CD4-positive, alpha-beta T cell treated with Interleukin-4 for 4 hours (primary cell): ENCODE measurements around the gene ISL2.
"Not testable (repeated sequence)": the region's sequence is repeated elsewhere in the genome, so short reads cannot be mapped to it uniquely, and the experiment has no call there.

ENCODE experiments used
- DNase-seq: peaks from one replicate; pipeline ENCODE4 v3.0.0-alpha.2; 2020

ISL2 gene

GRCh38 chr15:76336254-76337058, at the start of gene ISL2:
Gene ISL2, plus strand, starts transcription at chr15:76336773. Its CDS starts 111 bp downstream, at chr15:76336884.
- peak; percentile 60 for DNase-seq

DNA sequence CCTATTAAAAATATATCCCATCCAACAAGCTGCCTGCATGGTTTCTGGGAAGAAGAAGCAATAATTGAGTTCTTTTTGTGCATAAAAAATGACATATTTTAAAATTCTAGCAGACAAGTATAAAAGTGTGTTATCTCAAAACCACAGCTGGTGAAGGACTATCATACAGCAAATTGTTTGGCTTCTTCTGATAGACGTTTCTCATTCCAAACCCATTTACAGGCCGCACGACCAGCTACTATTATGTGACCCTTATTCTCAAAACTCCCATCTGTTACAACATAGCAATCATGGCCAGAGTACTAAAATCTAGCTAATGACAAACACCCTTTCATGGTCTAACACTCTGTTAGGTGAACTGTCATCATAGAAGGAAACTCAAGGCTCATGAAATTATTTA, 47.0 kb upstream of the ISL2 start:
- no peak for DNase-seq

- no peak for DNase-seq
Measured at GRCh38 chr15:76293361-76293760, 43.2 kb upstream of the ISL2 start.

DNA sequence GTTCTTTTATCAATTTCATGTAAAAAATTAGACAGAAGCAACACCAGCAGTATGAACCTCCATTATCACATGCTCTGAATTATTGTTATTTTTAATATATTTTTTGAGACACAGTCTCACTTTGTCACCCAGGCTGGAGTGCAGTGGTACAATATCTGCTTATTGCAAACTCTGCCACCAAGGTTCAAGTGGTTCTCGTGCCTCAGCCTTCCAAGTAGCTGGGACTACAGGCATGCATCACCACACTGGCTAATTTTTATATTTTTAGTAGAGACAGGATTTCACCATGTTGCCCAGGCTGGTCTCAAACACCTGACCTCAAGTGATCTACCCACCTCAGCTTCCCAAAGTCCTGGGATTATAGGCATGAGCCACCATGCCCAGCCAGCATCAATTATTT, 42.1 kb upstream of the ISL2 start:
- not testable (repeated sequence) for DNase-seq

DNA sequence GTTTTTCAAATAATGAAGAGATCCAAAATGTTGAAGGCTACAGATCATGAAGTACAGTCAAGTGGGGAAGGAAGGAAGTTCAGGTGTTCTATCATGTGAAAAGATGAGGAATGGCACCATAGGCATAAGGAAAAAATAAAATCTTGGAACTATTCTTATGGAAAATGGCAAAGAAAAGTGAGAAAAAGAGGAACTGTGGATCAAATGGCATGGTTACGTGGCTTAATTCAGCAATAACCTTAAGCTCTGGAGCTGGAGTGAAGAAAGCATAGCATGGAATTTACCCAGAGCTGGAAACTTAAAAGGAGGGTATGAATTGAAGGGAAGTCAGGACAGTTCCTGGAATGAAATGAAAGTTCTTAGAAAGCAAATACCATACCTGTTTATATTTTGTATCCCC, 39.7 kb upstream of the ISL2 start:
- DNase-seq = no peak

- not testable (repeated sequence) for DNase-seq
Measured at GRCh38 chr15:76297951-76298350, 38.6 kb upstream of the ISL2 start.

DNA sequence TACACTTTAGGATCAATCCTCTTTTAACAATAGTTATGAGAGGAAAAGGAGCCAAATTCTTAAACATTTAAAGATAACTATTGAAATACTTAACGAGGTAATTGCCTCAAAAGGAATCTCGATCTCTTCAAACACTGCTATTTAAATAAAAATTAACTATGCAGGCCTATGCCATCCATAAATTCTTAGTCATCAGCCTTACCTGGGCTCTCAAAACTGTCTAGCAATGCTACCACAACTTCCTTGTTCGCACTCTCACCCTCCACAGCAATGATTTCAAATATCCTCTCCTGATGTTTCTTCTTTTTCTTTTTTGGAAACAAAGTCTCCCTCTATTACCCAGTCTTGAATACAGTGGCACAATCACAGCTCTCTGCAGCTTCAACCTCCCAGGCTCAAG, 37.6 kb upstream of the ISL2 start:
- DNase-seq = no peak

DNA sequence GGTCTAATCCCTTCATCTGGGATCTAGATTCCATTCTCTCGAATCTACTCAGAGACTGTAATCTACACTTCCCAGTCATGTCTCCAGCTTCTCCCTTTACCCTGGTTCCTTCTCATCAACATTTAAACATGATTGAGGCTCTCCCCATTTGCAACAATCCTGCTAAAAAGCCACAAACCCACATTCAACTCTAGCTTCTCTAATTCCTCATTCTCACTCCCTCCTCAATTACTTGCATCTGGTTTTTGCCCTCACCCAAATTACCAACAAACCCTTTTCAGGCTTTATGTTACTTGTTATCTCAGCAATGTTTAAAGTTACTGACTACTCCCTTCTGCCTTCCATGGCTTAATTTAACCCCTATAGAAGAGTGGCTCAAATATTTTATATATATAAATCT, 36.8 kb upstream of the ISL2 start:
- DNase-seq = no peak

GRCh38 chr15:76303909-76304308, 32.7 kb upstream of the ISL2 start:
- no peak for DNase-seq

- DNase-seq = no peak
Measured at GRCh38 chr15:76309601-76310330, 26.8 kb upstream of the ISL2 start.

- DNase-seq = no peak
Measured at GRCh38 chr15:76310475-76311099, 26.0 kb upstream of the ISL2 start.

- DNase-seq = peak; percentile 90
Measured at GRCh38 chr15:76311100-76311953, 25.2 kb upstream of the ISL2 start, which contains the start of gene ETFA. Gene ETFA, minus strand, starts transcription at chr15:76311469. Its CDS starts 81 bp downstream, at chr15:76311388.

DNA sequence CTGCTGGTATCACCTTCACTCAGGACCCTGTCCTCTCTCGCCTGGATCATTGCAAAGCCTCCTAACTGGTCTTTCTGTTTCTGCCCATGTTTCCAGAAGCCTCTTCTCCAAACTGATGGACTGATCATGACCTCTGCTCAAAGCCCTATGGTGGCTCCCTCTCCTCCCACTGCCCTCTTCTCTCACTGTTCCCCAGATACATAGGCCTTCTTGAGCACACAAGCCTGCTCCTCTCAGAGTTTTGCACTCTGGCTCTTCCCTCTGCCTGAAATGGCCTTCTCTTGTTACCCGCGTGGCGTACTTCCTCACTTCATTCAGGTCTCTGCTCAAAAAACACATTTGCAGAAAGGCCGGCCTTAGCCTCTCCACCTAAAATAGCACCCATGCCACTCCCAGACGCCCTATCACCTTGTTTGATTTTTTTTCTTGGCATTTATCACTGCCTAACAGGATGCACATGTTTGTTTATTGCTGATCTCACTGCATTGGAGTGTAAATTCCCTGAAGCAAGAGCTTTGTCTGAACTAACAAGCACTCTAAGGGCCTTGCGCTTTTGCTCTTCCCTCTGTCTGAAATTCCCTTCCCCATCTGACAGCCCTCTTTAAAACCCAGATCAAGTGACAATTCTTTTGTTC, 23.9 kb upstream of the ISL2 start:
- no peak for DNase-seq

DNA sequence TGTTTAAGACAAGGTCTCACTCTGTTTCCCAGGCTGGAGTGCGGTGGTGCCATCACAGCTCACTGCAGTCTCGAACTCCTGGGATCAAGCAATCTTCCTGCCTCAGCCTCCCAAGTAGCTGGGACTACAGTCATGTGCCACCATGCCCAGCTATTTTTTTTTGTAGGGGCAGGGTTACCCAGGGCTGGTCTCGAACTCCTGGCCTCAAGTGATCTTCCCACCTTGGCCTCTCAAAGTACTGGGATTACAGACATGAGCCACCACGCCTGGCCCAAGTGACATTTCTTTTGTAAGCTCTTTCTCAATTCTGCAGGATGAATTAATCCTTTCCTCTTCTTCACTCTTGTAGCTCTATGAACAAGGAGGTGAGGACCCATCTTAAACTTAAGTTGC, 23.4 kb upstream of the ISL2 start:
- not testable (repeated sequence) for DNase-seq

DNA sequence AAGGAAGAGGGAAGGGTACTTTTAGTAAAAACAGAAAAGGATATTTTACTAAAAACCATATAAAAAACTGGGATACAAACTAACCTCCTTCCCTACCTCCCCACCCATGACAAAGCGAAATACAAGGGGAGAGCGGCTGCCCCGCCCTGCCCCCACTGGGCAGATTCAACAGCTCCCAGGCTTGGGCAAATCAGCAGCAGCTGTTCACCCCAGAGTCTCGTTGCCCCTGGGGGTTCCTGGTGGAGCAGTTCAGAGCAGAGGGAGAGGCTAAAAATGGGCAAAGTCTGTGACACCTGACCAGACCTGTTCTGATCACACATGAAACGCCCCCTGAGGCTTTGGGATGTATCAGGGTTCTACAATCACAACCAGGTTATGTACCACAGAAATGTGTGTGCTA, 22.8 kb upstream of the ISL2 start:
- no peak for DNase-seq

GRCh38 chr15:76320012-76320411, 16.6 kb upstream of the ISL2 start:
- DNase-seq = no peak

- no peak for DNase-seq
Measured at GRCh38 chr15:76321171-76321570, 15.4 kb upstream of the ISL2 start.

DNA sequence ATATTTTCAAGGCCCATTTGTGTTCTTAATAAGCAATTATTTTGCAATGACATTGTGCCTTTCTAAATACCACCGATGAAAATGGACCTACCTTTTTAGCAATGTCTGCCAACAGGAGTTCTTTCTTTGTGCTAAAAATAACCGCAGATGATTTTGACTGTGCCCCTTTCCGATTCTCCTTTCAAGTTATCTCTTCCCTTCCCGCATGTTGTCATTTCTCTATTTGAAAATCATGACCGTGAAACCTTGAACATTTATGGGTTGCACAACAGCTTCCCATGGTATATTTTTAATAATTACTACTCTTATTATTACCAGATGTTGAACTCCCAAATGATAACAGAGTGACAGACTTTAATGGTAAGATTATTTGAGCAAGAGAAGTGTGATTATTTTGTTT, 15.0 kb upstream of the ISL2 start:
- no peak for DNase-seq

DNA sequence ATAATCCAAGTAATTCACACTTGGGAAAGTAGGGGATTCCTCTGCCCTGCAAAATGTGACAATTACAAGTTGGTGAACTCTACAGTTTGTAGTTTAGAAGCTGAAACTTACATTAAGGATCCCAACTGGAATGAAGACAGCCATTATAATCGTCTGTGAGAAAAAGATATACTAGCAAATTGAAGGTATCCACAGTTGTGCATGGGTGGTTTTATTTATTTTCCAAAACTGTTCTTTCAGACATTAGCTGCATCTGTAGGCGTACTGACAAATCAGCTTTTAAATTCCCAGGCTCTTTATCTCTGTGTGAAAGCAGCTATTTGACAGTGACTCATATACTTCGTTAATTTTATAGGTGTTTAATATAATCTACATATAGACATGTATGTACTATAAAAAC, 12.5 kb upstream of the ISL2 start:
- no peak for DNase-seq

- no peak for DNase-seq
Measured at GRCh38 chr15:76325704-76326103, 10.9 kb upstream of the ISL2 start.

DNA sequence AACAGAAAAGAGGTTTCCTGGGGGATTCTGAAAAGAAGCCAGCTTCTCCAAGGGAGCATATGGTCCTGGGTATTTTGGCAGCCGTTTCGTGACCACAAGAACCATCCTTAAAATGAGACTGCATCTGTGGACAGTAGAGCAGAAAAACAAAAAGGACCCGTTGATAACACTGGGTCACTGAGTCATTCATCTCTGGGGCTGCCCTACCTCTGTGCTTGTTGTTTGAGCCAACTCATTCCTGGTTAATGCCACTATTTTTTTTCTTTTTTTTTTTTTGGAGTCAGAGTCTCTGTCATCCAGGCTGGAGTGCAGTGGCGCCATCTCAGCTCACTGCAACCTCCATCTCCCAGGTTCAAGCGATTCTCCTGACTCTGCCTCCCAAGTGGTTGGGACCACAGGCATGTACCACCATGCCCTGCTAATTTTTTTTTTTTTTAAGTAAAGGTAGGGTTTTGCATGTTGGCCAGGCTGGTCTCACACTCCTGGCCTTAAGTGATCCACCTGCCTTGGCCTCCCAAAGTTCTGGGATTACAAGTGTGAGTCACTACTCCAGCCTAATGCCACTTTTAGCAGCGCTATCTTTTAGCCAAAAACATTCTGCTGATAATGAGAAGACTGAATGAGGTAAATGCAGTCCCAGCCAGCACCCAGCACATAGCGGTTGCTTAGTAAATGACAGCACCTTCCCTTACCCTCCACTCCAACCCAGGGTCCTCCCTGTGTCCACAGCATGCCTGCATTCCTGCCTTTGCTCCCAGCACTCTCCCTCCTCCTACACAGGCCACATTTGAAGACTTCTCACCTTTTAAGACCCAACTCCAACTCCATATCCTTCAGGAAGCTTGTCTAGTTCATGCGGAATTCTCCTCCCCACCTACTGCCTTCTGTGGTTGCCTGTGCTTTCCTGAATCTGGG, 9.1 kb upstream of the ISL2 start:
- DNase-seq = no peak
